IMR-90 (cell line): ENCODE measurements around the gene C17orf67. TPM values are rescaled to one million over a fixed set of nuclear protein-coding genes. Genes with fewer than 3 reads are reported as not detected.

ENCODE experiments used
- ATAC-seq: fragments of 200-7000 bp; cut with Tn5 transposase; 2 replicates; pipeline ENCODE4 v1.9.1; 2020; ENCODE audit warnings: low read depth, mild to moderate bottlenecking, moderate library complexity
- BruUV-seq: library from RNA; stranded (reverse); fragments of 400-500 nt; replicated peaks from 2 replicates; lab custom pipeline; 2021; lab: Mats Ljungman, UMichigan
- CTCF ChIA-PET: fragments of 300-600 bp; formaldehyde crosslinking; extraction: SDS; loops from one replicate; lab custom pipeline; 2021; ENCODE audit warnings: antibody characterized with exemption; lab: Yijun Ruan, JAX
- POLR2A ChIA-PET: fragments of 300-600 bp; sonication (Branson Sonifier 250); formaldehyde crosslinking; loops from one replicate; lab custom pipeline; 2022; ENCODE audit warnings: antibody characterized with exemption; ENCODE audit not compliant: unreplicated experiment; lab: Charles Lee
- DNase-seq: peaks from one replicate; pipeline ENCODE4 v3.0.0; 2013
- H2AFZ ChIP-seq: replicated peaks from 2 replicates; pipeline ENCODE3; 2013; ENCODE audit warnings: low read length, mild to moderate bottlenecking; ENCODE audit not compliant: poor library complexity
- H2AK5ac ChIP-seq: 2 replicates; pipeline ENCODE4 v1.6.1; 2013; ENCODE audit warnings: low read depth, low read length, inconsistent platforms
- H2AK9ac ChIP-seq: replicated peaks from 2 replicates; pipeline ENCODE3; 2013; ENCODE audit warnings: mild to moderate bottlenecking, low read depth, low read length, moderate library complexity; ENCODE audit not compliant: poor library complexity
- H2BK120ac ChIP-seq: 2 replicates; pipeline ENCODE4 v1.6.1; 2013; ENCODE audit warnings: low read depth, low read length, inconsistent platforms
- H2BK15ac ChIP-seq: 3 replicates; pipeline ENCODE4 v1.6.1; 2013; ENCODE audit warnings: low read depth, low read length, inconsistent platforms
- H2BK20ac ChIP-seq: 2 replicates; pipeline ENCODE4 v1.6.1; 2013; ENCODE audit warnings: low read depth, mild to moderate bottlenecking, inconsistent platforms, low read length, moderate library complexity
- H2BK5ac ChIP-seq: 2 replicates; pipeline ENCODE4 v1.6.1; 2013; ENCODE audit warnings: mild to moderate bottlenecking, low read depth, low read length, inconsistent platforms; ENCODE audit not compliant: poor library complexity, severe bottlenecking
- H3K14ac ChIP-seq: replicated peaks from 2 replicates; pipeline ENCODE4 v1.6.1; 2013; ENCODE audit warnings: low read depth, low read length, inconsistent platforms
- H3K18ac ChIP-seq: 2 replicates; pipeline ENCODE4 v1.6.1; 2013; ENCODE audit warnings: low read depth, low read length, control low read depth
- H3K23ac ChIP-seq: 2 replicates; pipeline ENCODE4 v1.6.1; 2013; ENCODE audit warnings: low read depth, low read length, inconsistent platforms
- H3K27ac ChIP-seq: 2 replicates; pipeline ENCODE4 v1.5.1; 2013; ENCODE audit warnings: mild to moderate bottlenecking, control low read depth, low read length; ENCODE audit not compliant: insufficient read depth
- H3K27me3 ChIP-seq: 2 replicates; pipeline ENCODE4 v1.6.1; 2013; ENCODE audit warnings: low read length; ENCODE audit not compliant: control insufficient read depth, insufficient read depth
- H3K36me3 ChIP-seq: 2 replicates; pipeline ENCODE4 v1.6.1; 2013; ENCODE audit warnings: low read length, mixed read lengths; ENCODE audit not compliant: control insufficient read depth, insufficient read depth
- H3K4ac ChIP-seq: 2 replicates; pipeline ENCODE4 v1.6.1; 2013; ENCODE audit warnings: low read depth, low read length, inconsistent platforms
- H3K4me1 ChIP-seq: 2 replicates; pipeline ENCODE4 v1.6.1; 2013; ENCODE audit warnings: low read length, mixed read lengths; ENCODE audit not compliant: control insufficient read depth, insufficient read depth
- H3K4me2 ChIP-seq: 2 replicates; pipeline ENCODE4 v1.6.1; 2013; ENCODE audit warnings: low read depth, mild to moderate bottlenecking, control low read depth, low read length, moderate library complexity
- H3K4me3 ChIP-seq: 2 replicates; pipeline ENCODE4 v1.5.1; 2013; ENCODE audit warnings: low read depth, mild to moderate bottlenecking, control low read depth, low read length, moderate library complexity; ENCODE audit not compliant: insufficient read depth
- H3K56ac ChIP-seq: 2 replicates; pipeline ENCODE4 v1.6.1; 2013; ENCODE audit warnings: low read length, inconsistent platforms; ENCODE audit not compliant: insufficient read depth; ENCODE audit errors: extremely low read depth
- H3K79me1 ChIP-seq, 2 experiments: 2 replicates each; pipeline ENCODE4 v1.6.1; 2013; ENCODE audit warnings: low read length in 2 of 2, inconsistent platforms in 1 of 2, low read depth in 1 of 2
- H3K9ac ChIP-seq: 2 replicates; pipeline ENCODE4 v1.6.1; 2013; ENCODE audit warnings: low read depth, low read length, control low read depth
- H3K9me1 ChIP-seq: 2 replicates; pipeline ENCODE4 v1.6.1; 2013; ENCODE audit warnings: low read length, inconsistent platforms; ENCODE audit not compliant: insufficient read depth
- H3K9me3 ChIP-seq: 2 replicates; pipeline ENCODE4 v1.6.1; 2013; ENCODE audit warnings: low read length; ENCODE audit not compliant: control insufficient read depth, insufficient read depth
- H4K20me1 ChIP-seq: 2 replicates; pipeline ENCODE4 v1.6.1; 2013; ENCODE audit warnings: low read length, inconsistent platforms; ENCODE audit not compliant: insufficient read depth
- H4K5ac ChIP-seq: 2 replicates; pipeline ENCODE4 v1.6.1; 2013; ENCODE audit warnings: mild to moderate bottlenecking, low read depth, low read length, control low read depth
- H4K8ac ChIP-seq, 2 experiments: 2 replicates each; pipeline ENCODE4 v1.6.1; 2013; ENCODE audit warnings: low read depth in 2 of 2, low read length in 2 of 2, control low read depth in 1 of 2, inconsistent platforms in 1 of 2
- H4K91ac ChIP-seq: 2 replicates; pipeline ENCODE4 v1.6.1; 2013; ENCODE audit warnings: low read depth, low read length, inconsistent platforms; ENCODE audit not compliant: insufficient read depth
- BHLHE40 ChIP-seq: fragments of 150-350 bp; IDR thresholded peaks from 2 replicates; pipeline ENCODE4 v1.6.1; 2016; ENCODE audit warnings: mild to moderate bottlenecking, low read depth, low read length
- CHD1 ChIP-seq: IDR thresholded peaks from 2 replicates; pipeline ENCODE4 v1.6.1; 2012; ENCODE audit warnings: low read depth, low read length, improper control_type of control experiment
- FOS ChIP-seq: fragments of 150-350 bp; IDR thresholded peaks from 2 replicates; pipeline ENCODE4 v1.6.1; 2016; ENCODE audit warnings: low read depth, low read length
- MAFK ChIP-seq: IDR thresholded peaks from 2 replicates; pipeline ENCODE4 v1.6.1; 2012; ENCODE audit warnings: low read depth, low read length, improper control_type of control experiment
- MAZ ChIP-seq: IDR thresholded peaks from 2 replicates; pipeline ENCODE4 v1.6.1; 2012; ENCODE audit warnings: low read depth, mild to moderate bottlenecking, low read length, improper control_type of control experiment, moderate library complexity, borderline replicate concordance
- MXI1 ChIP-seq: IDR thresholded peaks from 2 replicates; pipeline ENCODE4 v1.6.1; 2012; ENCODE audit warnings: low read depth, mild to moderate bottlenecking, low read length, moderate library complexity, borderline replicate concordance
- POLR2A ChIP-seq: IDR thresholded peaks from 2 replicates; pipeline ENCODE4 v1.6.1; 2012; ENCODE audit warnings: mild to moderate bottlenecking, low read depth, low read length
- RCOR1 ChIP-seq: IDR thresholded peaks from 2 replicates; pipeline ENCODE4 v1.6.1; 2012; ENCODE audit warnings: mild to moderate bottlenecking, low read length, improper control_type of control experiment; ENCODE audit not compliant: insufficient replicate concordance
- SMC3 ChIP-seq: fragments of 150-350 bp; IDR thresholded peaks from 2 replicates; pipeline ENCODE4 v1.6.1; 2016; ENCODE audit warnings: low read depth, mild to moderate bottlenecking, antibody characterized with exemption, low read length, moderate library complexity
- WGBS, 2 experiments: methylation state at CpG; one replicate each; pipeline versions ENCODE4 v1.1.5 to v1.1.7; 2013; ENCODE audit warnings: missing lambda C conversion rate in 2 of 2; ENCODE audit not compliant: insufficient read length in 1 of 2; ENCODE audit errors: extremely low coverage in 2 of 2; 5-methylcytosine and 5-hydroxymethylcytosine counted together
- dilution Hi-C: fragments of 300-500 bp; cut with HindIII; formaldehyde crosslinking; loops from one replicate; pipeline ENCODE4 v1.14.3; 2018; ENCODE audit warnings: low sequenced_read_pairs; ENCODE audit not compliant: unreplicated experiment
- in situ Hi-C: fragments of 300-500 bp; cut with MboI; formaldehyde crosslinking; loops from 3 replicates; pipeline ENCODE4 v1.14.3; 2019; ENCODE audit warnings: low sequenced_read_pairs, inconsistent platforms, mixed read lengths
- intact Hi-C: fragments of 100-400 bp; cut with micrococcal nuclease; formaldehyde crosslinking; loops from 2 replicates; pipeline ENCODE4 v1.10.0; 2022
- polyA plus RNA-seq, 3 experiments: library from polyadenylated mRNA; depleted of rRNA; stranded (reverse); fragments of >200 nt; gene quantifications; 2 replicates each; pipeline ENCODE4 v1.2.3, GENCODE V29; 2012; ENCODE audit warnings: low replicate concordance in 1 of 3
- total RNA-seq: library from RNA; depleted of rRNA; stranded (reverse); fragments of >200 nt; gene quantifications from 2 replicates; pipeline ENCODE4 v1.2.3, GENCODE V29; 2012
- TF ChIP-seq, protein P1 (sequence below): fragments of 150-350 bp; IDR thresholded peaks from 2 replicates; pipeline ENCODE4 v1.6.1; 2017; ENCODE audit warnings: mild to moderate bottlenecking, antibody characterized with exemption, low read length, low read depth
- TF ChIP-seq, protein P2 (sequence below): conservative IDR thresholded peaks from 2 replicates; pipeline ENCODE4 v1.5.1; 2012; ENCODE audit warnings: mild to moderate bottlenecking, low read depth, low read length, improper control_type of control experiment

C17orf67 gene
- total and polyA plus RNA-seq, 2 of the 4 experiments (the other 2 are of a cell fraction) = 0.18 to 1.1 TPM

DNA sequence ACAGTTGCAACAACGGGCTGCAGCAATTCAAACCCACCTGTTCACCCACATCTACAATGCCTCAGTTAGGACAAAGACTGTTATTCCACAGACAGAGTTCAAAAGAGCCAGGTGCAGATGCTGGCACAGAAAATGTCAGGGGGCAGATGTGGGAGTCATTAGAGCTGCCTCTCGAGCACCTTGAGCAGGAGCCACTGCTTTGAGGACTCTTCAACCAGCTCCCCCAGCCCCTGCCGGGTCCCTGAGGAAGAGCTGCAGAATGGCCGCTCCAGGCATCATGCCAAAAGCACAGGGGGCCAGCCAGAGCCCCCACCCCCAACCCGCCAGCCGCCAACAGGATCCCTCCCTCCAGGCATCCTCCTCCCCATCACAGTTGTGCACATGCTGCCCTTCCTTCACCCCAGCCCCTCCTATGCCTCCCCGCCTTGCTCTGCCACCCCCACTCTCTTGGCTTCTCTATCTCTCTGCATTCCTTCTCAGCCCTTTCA is 20.8 kb downstream of the C17orf67 start (continued):
- TF ChIP-seq SMC3 = no peak

DNA sequence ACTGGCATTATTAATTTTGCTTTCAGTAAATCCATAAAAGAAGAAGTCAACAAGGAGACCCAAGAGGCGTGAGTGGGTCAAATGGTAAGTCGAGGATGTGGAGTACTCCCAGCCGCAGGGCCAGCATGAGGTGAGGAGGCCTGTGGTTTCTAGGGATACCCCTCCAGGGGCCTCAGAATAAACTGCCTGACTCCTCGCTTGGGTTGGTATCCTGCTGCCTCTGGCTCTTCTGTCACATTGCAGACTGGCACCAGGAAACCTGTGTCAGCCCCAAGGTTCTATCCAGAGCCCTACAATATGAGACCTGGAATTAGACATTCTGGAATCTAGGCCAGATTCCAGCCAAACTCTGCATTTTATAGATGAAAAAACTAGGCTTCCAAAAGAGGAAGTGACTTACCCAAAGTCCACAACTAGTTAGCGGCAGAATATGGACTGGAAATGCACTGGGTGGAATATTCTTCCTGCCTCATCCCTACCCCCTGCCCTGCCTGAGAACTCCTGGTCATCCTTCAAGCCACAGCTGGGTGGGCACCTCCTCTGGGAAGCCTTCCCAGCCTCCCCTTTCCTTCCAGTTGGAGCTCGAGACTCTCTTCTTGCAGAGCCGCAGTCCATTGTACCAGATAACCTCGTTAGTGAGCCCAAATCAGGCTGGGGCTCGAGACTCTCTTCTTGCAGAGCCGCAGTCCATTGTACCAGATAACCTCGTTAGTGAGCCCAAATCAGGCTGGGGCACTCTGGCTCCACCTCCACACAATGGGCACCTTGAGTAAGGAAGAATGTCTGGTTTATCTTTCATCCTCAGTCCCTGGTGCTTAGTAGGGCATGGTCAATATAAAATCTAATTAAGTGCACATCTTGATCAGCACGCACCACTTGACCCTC is 22.6 kb downstream of the C17orf67 start:
- Histone ChIP-seq H2BK15ac (no peak overlapping the region), H3K9me3 (no peaks in the 10 kb centered on the region), H3K27me3 (no peaks in the 10 kb centered on the region), H2BK120ac (no peak overlapping the region), H3K4ac (no peak overlapping the region), H2BK20ac (no peak overlapping the region), H3K4me1 (peaks cover 4% of the 10 kb centered on the region), H3K9ac (no peak overlapping the region), H3K4me2 (no peak overlapping the region), H4K8ac (no peak overlapping the region), H4K5ac (no peak overlapping the region), H4K20me1 (no peaks in the 10 kb centered on the region), H3K79me1 (no peaks in the 10 kb centered on the region), H3K27ac (no peak overlapping the region), H2BK5ac (no peak overlapping the region), H2AK5ac (no peak overlapping the region), H3K9me1 (peaks cover 19% of the 10 kb centered on the region; the same call in 1 of the 2 replicates), H3K56ac (no peak overlapping the region), H3K23ac (no peak overlapping the region), H2AK9ac (no peak overlapping the region), H4K91ac (no peak overlapping the region), H3K18ac (no peak overlapping the region), H2AFZ (no peak overlapping the region), H3K4me3 (no peak overlapping the region), H3K14ac (no peak overlapping the region), H3K36me3 (no peaks in the 10 kb centered on the region)
- in situ Hi-C loops (no loop called here), dilution Hi-C loops (no loop called here), intact Hi-C loops (no loop called here)
- TF ChIP-seq MAFK = no peak
- no peak for TF ChIP-seq POLR2A
- TF ChIP-seq MAZ = no peak
- TF ChIP-seq RCOR1 = no peak
- no peak for TF ChIP-seq MXI1
- TF ChIP-seq, protein P1, sequence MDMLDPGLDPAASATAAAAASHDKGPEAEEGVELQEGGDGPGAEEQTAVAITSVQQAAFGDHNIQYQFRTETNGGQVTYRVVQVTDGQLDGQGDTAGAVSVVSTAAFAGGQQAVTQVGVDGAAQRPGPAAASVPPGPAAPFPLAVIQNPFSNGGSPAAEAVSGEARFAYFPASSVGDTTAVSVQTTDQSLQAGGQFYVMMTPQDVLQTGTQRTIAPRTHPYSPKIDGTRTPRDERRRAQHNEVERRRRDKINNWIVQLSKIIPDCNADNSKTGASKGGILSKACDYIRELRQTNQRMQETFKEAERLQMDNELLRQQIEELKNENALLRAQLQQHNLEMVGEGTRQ = no peak
- TF ChIP-seq, protein P2, sequence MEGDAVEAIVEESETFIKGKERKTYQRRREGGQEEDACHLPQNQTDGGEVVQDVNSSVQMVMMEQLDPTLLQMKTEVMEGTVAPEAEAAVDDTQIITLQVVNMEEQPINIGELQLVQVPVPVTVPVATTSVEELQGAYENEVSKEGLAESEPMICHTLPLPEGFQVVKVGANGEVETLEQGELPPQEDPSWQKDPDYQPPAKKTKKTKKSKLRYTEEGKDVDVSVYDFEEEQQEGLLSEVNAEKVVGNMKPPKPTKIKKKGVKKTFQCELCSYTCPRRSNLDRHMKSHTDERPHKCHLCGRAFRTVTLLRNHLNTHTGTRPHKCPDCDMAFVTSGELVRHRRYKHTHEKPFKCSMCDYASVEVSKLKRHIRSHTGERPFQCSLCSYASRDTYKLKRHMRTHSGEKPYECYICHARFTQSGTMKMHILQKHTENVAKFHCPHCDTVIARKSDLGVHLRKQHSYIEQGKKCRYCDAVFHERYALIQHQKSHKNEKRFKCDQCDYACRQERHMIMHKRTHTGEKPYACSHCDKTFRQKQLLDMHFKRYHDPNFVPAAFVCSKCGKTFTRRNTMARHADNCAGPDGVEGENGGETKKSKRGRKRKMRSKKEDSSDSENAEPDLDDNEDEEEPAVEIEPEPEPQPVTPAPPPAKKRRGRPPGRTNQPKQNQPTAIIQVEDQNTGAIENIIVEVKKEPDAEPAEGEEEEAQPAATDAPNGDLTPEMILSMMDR = no peak
- no peak for TF ChIP-seq BHLHE40
- TF ChIP-seq CHD1 = no peak
- no peak for TF ChIP-seq FOS
- ChIA-PET CTCF (no interaction called here), POLR2A (no interaction called here)
- DNase-seq (no peak), ATAC-seq (no peak)
- no TSS peak for BruUV-seq
- 97% methylated on average over 5 of the region's 12 CpGs; no CpG with 5 or more reads in 1 of the 2 experiments for WGBS, 2 experiments
